H1 (cell line): ENCODE results near the gene ANXA9. TPM values are rescaled to one million over a fixed set of nuclear protein-coding genes. Genes with fewer than 3 reads are reported as not detected.

ENCODE experiments used
- CTCF ChIA-PET: fragments of 300-600 bp; sonication (Branson Sonifier 250); formaldehyde crosslinking; loops from one replicate; lab custom pipeline; 2021; ENCODE audit not compliant: partially characterized antibody; lab: Charles Lee
- POLR2A ChIA-PET: fragments of 300-600 bp; sonication (Branson Sonifier 250); formaldehyde crosslinking; loops from one replicate; lab custom pipeline; 2021; ENCODE audit warnings: inconsistent platforms; ENCODE audit not compliant: partially characterized antibody; lab: Charles Lee
- DNase-seq, 2 experiments: peaks; one replicate each; pipeline versions ENCODE4 v3.0.0 to v3.0.0-alpha.2; 2010 to 2022; ENCODE audit warnings: low spot score in 2 of 2, low read depth in 1 of 2, mixed read lengths in 1 of 2
- FAIRE-seq: peaks from 2 replicates; lab custom pipeline; 2011; peaks lifted over from hg19 to GRCh38; lab: Jason Lieb, UNC
- H2AFZ ChIP-seq: 2 replicates; pipeline ENCODE4 v1.8.1; 2012; ENCODE audit warnings: low read length, inconsistent platforms
- H2AK5ac ChIP-seq: 2 replicates; pipeline ENCODE4 v1.6.1; 2013; ENCODE audit warnings: low read depth, low read length
- H2BK120ac ChIP-seq: replicated peaks from 2 replicates; pipeline ENCODE3; 2013; ENCODE audit warnings: low read depth, low read length, inconsistent platforms
- H2BK12ac ChIP-seq: 2 replicates; pipeline ENCODE4 v1.6.1; 2013; ENCODE audit warnings: low read depth, low read length
- H2BK15ac ChIP-seq: 2 replicates; pipeline ENCODE4 v1.6.1; 2013; ENCODE audit warnings: low read length
- H2BK20ac ChIP-seq: 2 replicates; pipeline ENCODE4 v1.6.1; 2013; ENCODE audit warnings: low read length
- H2BK5ac ChIP-seq: 2 replicates; pipeline ENCODE4 v1.6.1; 2013; ENCODE audit warnings: low read depth, low read length
- H3K14ac ChIP-seq: 2 replicates; pipeline ENCODE4 v1.6.1; 2013; ENCODE audit warnings: inconsistent platforms; ENCODE audit not compliant: insufficient read length
- H3K18ac ChIP-seq: 2 replicates; pipeline ENCODE4 v1.6.1; 2013; ENCODE audit warnings: low read length; ENCODE audit errors: extremely low read depth
- H3K23ac ChIP-seq: 2 replicates; pipeline ENCODE4 v1.6.1; 2013; ENCODE audit warnings: inconsistent platforms; ENCODE audit not compliant: insufficient read length
- H3K23me2 ChIP-seq: 2 replicates; pipeline ENCODE4 v1.6.1; 2013; ENCODE audit warnings: low read depth, low read length
- H3K27ac ChIP-seq: 2 replicates; pipeline ENCODE4 v1.6.1; 2011; ENCODE audit warnings: low read depth, low read length, inconsistent platforms
- H3K27me3 ChIP-seq, 4 experiments: replicated peaks in 1 of 4; 1 replicate in 1 of 4; 2 replicates in 3 of 4; pipeline versions ENCODE4 v1.6.1 to v1.8.1; 2011 to 2013; ENCODE audit warnings: low read length in 3 of 4, mild to moderate bottlenecking in 3 of 4, inconsistent platforms in 2 of 4, mixed read lengths in 2 of 4, moderate library complexity in 1 of 4; ENCODE audit not compliant: control insufficient read depth in 3 of 4, insufficient read depth in 3 of 4; ENCODE audit errors: extremely low read depth in 1 of 4
- H3K36me3 ChIP-seq, 4 experiments: 2 replicates each; pipeline versions ENCODE4 v1.6.1 to v1.8.1; 2011 to 2013; ENCODE audit warnings: mild to moderate bottlenecking in 4 of 4, low read length in 3 of 4, moderate library complexity in 2 of 4, control low read depth in 1 of 4, inconsistent platforms in 1 of 4; ENCODE audit not compliant: insufficient read depth in 4 of 4, control insufficient read depth in 2 of 4
- H3K4ac ChIP-seq: replicated peaks from 2 replicates; pipeline ENCODE3; 2013; ENCODE audit warnings: low read length, low read depth, mixed read lengths, inconsistent platforms; ENCODE audit not compliant: insufficient read length
- H3K4me1 ChIP-seq, 4 experiments: replicated peaks in 1 of 4; 1 replicate in 1 of 4; 2 replicates in 3 of 4; pipeline versions ENCODE4 v1.6.1 to v1.8.1; 2011 to 2013; ENCODE audit warnings: low read length in 3 of 4, inconsistent platforms in 2 of 4, mixed read lengths in 1 of 4; ENCODE audit not compliant: insufficient read depth in 4 of 4, control insufficient read depth in 3 of 4
- H3K4me2 ChIP-seq, 2 experiments: 2 replicates each; pipeline versions ENCODE4 v1.6.1 to v1.8.1; 2011 to 2013; ENCODE audit warnings: low read depth in 2 of 2, low read length in 2 of 2, control low read depth in 1 of 2, inconsistent platforms in 1 of 2, mild to moderate bottlenecking in 1 of 2; ENCODE audit not compliant: insufficient read depth in 1 of 2
- H3K4me3 ChIP-seq, 4 experiments: fragments of 200-600, 300-600 bp in 1 of 4; sonication (generic), shearing (Covaris generic), sonication (Bioruptor Twin) in 1 of 4; 2 replicates each; pipeline versions ENCODE4 v1.5.1 to v1.8.1; 2011 to 2016; ENCODE audit warnings: low read length in 4 of 4, low read depth in 3 of 4, control low read depth in 2 of 4, inconsistent platforms in 2 of 4, mild to moderate bottlenecking in 2 of 4, mixed read lengths in 1 of 4, moderate library complexity in 1 of 4; ENCODE audit not compliant: insufficient read depth in 2 of 4; ENCODE audit errors: extremely low read depth in 1 of 4
- H3K56ac ChIP-seq: replicated peaks from 2 replicates; pipeline ENCODE3; 2013; ENCODE audit warnings: low read depth, mild to moderate bottlenecking, mixed read lengths, low read length, inconsistent platforms; ENCODE audit not compliant: insufficient read length
- H3K79me1 ChIP-seq: 2 replicates; pipeline ENCODE4 v1.6.1; 2013; ENCODE audit warnings: low read depth, low read length, control low read depth
- H3K79me2 ChIP-seq, 2 experiments: 2 replicates each; pipeline versions ENCODE4 v1.6.1 to v1.8.1; 2012 to 2013; ENCODE audit warnings: low read length in 2 of 2, mild to moderate bottlenecking in 2 of 2, inconsistent platforms in 1 of 2; ENCODE audit not compliant: insufficient read depth in 2 of 2, control insufficient read depth in 1 of 2
- H3K9ac ChIP-seq, 4 experiments: replicated peaks in 1 of 4; 1 replicate in 1 of 4; 2 replicates in 3 of 4; pipeline versions ENCODE4 v1.6.1 to v1.8.1; 2011 to 2013; ENCODE audit warnings: low read depth in 3 of 4, low read length in 3 of 4, control low read depth in 2 of 4, mild to moderate bottlenecking in 2 of 4, moderate library complexity in 2 of 4, inconsistent platforms in 1 of 4; ENCODE audit errors: extremely low read depth in 1 of 4
- H3K9me3 ChIP-seq, 2 experiments: 2 replicates each; pipeline versions ENCODE4 v1.6.1 to v1.8.1; 2012 to 2013; ENCODE audit warnings: mild to moderate bottlenecking in 2 of 2, moderate library complexity in 2 of 2, control low read depth in 1 of 2, inconsistent platforms in 1 of 2, low read depth in 1 of 2, low read length in 1 of 2, mixed read lengths in 1 of 2; ENCODE audit not compliant: insufficient read depth in 2 of 2
- H4K20me1 ChIP-seq, 2 experiments: replicated peaks in 1 of 2; 2 replicates each; pipeline versions ENCODE3 to v1.8.1; 2011 to 2013; ENCODE audit warnings: inconsistent platforms in 2 of 2, low read length in 2 of 2, mild to moderate bottlenecking in 1 of 2; ENCODE audit not compliant: insufficient read depth in 2 of 2, control insufficient read depth in 1 of 2
- H4K5ac ChIP-seq: 2 replicates; pipeline ENCODE4 v1.6.1; 2013; ENCODE audit warnings: low read length, low read depth, mixed read lengths, inconsistent platforms; ENCODE audit not compliant: insufficient read length
- H4K8ac ChIP-seq: 2 replicates; pipeline ENCODE4 v1.8.0; 2013; ENCODE audit warnings: mild to moderate bottlenecking, moderate library complexity, low read length, inconsistent platforms; ENCODE audit not compliant: insufficient read depth; ENCODE audit errors: extremely low read depth
- H4K91ac ChIP-seq: replicated peaks from 2 replicates; pipeline ENCODE3; 2013; ENCODE audit warnings: low read length, mixed read lengths, inconsistent platforms; ENCODE audit not compliant: insufficient read length
- ASH2L ChIP-seq: fragments of 200-600, 300-600 bp; sonication (generic); IDR thresholded peaks from one replicate; pipeline ENCODE4 v1.7.1; 2017; ENCODE audit warnings: low read length
- BRCA1 ChIP-seq: IDR thresholded peaks from 2 replicates; pipeline ENCODE4 v1.6.1; 2012; ENCODE audit warnings: low read depth, low read length, improper control_type of control experiment
- KDM1A ChIP-seq: fragments of 200-600, 300-600 bp; sonication (generic); IDR thresholded peaks from 2 replicates; pipeline ENCODE4 v1.7.1; 2016; ENCODE audit warnings: mild to moderate bottlenecking, low read length, borderline replicate concordance
- NRF1 ChIP-seq: IDR thresholded peaks from 2 replicates; pipeline ENCODE4 v1.6.1; 2011; ENCODE audit warnings: mild to moderate bottlenecking, low read depth, low read length, improper control_type of control experiment
- SIN3A ChIP-seq, 2 experiments: IDR thresholded peaks in 1 of 2; conservative IDR thresholded peaks in 1 of 2; 2 replicates each; pipeline ENCODE4 v1.6.1; 2011 to 2012; ENCODE audit warnings: low read length in 2 of 2, improper control_type of control experiment in 1 of 2, low read depth in 1 of 2, mild to moderate bottlenecking in 1 of 2
- SUZ12 ChIP-seq: fragments of 200-600 bp; sonication (generic); IDR thresholded peaks from 2 replicates; pipeline ENCODE4 v1.6.1; 2012; ENCODE audit warnings: mild to moderate bottlenecking, inconsistent platforms, low read length, moderate library complexity, mixed read lengths
- polyA plus RNA-seq, 7 experiments: library from polyadenylated mRNA; depleted of rRNA in 3 of 7; stranded (reverse) in 5 of 7; unstranded in 2 of 7; fragments of >200 nt in 5 of 7; fragments of 200-250 nt in 2 of 7; gene quantifications; 1 replicate in 5 of 7; 2 replicates in 1 of 7; 4 replicates in 1 of 7; pipeline versions ENCODE4 v1.2.1 to v1.2.3, GENCODE V29; 2011 to 2013; ENCODE audit warnings: missing spikeins in 2 of 7, mixed read lengths in 2 of 7
- total RNA-seq: library from RNA; stranded (reverse); fragmentation: NEBNext Ultra II Directional; extraction: Animal tissue kit (Norgen Biotek cat#: 25700); gene quantifications from 2 replicates; pipeline ENCODE4 v1.2.1, GENCODE V29; 2021

ANXA9 gene
- total and polyA plus RNA-seq, 2 of the 8 experiments (the other 6 are each of a cell fraction or from before 2014, with no cell fraction given), result 1.8 to 3.5 TPM

DNA sequence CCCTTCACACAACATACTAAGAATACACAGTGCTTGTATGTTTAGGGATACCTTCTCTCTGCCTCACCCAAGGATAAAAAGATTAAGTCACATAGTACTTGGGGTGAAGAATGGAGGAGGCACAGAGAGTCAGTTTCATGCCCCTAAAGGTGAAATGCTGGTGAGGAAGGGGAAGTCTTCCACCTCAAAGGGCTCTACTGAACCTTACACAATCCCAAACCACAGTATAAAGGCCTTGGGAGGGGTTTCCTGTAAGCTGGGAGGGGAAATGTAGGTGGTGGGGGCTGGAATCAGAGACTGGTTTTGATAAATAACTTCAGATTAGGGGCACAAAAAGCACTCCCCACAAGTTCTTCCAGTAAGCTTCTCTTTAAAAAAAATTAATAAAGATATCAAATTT is 21.1 kb downstream of the ANXA9 start:
- Histone ChIP-seq H3K4me1 (peaks cover 5 to 9% (median 8%) of the 10 kb centered on the region in 4 experiments; a peak in 6 of 7 replicates), H3K4me3 (no peak overlapping the region)

More for the DNA sequence above, 21.1 kb downstream of the ANXA9 start:
- H3K23ac ChIP-seq, result no peak overlapping the region
- no peak overlapping the region for H2AK5ac ChIP-seq
- no peaks in the 10 kb centered on the region for H4K20me1 ChIP-seq
- no peak overlapping the region for H3K9ac ChIP-seq
- no peak overlapping the region for H3K4ac ChIP-seq
- no peaks in the 10 kb centered on the region for H3K79me2 ChIP-seq
- no peak overlapping the region for H4K5ac ChIP-seq
- H3K36me3 ChIP-seq, result peaks cover 0 to 4% (median 1%) of the 10 kb centered on the region in 4 experiments; a peak in 2 of 8 replicates
- H4K91ac ChIP-seq, result no peak overlapping the region
- CTCF ChIA-PET, result interaction anchor here (0.9 to 7.8 kb wide), 4 partner anchors 8 to 154 kb away, joined by 3 to 142 read pairs (median 44); partner anchors contain the start of genes ANXA9 and TNFAIP8L2
- H2BK120ac ChIP-seq, result no peak overlapping the region
- no peaks in the 10 kb centered on the region for H3K79me1 ChIP-seq
- no peak overlapping the region for H3K4me2 ChIP-seq
- H3K56ac ChIP-seq, result no peak overlapping the region
- H3K27me3 ChIP-seq, result no peaks in the 10 kb centered on the region
- no peak overlapping the region for H3K18ac ChIP-seq
- no peak overlapping the region for H2BK15ac ChIP-seq
- H2AFZ ChIP-seq, result no peak overlapping the region
- H2BK12ac ChIP-seq, result no peak overlapping the region
- H3K9me3 ChIP-seq, result no peaks in the 10 kb centered on the region
- POLR2A ChIA-PET, result interaction anchor here (1.2 to 1.7 kb wide), 3 partner anchors 22 to 388 kb away, joined by 3 to 5 read pairs (median 4); partner anchors contain the start of gene ANXA9
- DNase-seq, result no peak
- no peak overlapping the region for H3K14ac ChIP-seq
- no peak overlapping the region for H3K27ac ChIP-seq
- H2BK20ac ChIP-seq, result no peak overlapping the region
- no peak overlapping the region for H2BK5ac ChIP-seq
- no peak overlapping the region for H4K8ac ChIP-seq
- TF ChIP-seq KDM1A (no peak), BRCA1 (no peak), SUZ12 (no peak), ASH2L (no peak), SIN3A (conservative IDR thresholded peaks at IDR 0.05 in 1 of 2, IDR thresholded peaks at IDR 0.05 in 1 of 2; ENCODE audit: low read depth in 1 of 2, low read length in 2 of 2) (no peak), NRF1 (no peak)
- H3K23me2 ChIP-seq, result peaks cover 3% of the 10 kb centered on the region; the same call in 1 of the 2 replicates
- no peak for FAIRE-seq
